HG03565 (cell line): ENCODE measurements around the gene ASXL2.

Experiments
- ATAC-seq: cut with Tn5 transposase; IDR thresholded peaks from one replicate; pipeline ENCODE4 v1.9.1; 2021; ENCODE audit warnings: mild to moderate bottlenecking, moderate library complexity; ENCODE audit not compliant: unreplicated experiment

The ASXL2 gene

DNA sequence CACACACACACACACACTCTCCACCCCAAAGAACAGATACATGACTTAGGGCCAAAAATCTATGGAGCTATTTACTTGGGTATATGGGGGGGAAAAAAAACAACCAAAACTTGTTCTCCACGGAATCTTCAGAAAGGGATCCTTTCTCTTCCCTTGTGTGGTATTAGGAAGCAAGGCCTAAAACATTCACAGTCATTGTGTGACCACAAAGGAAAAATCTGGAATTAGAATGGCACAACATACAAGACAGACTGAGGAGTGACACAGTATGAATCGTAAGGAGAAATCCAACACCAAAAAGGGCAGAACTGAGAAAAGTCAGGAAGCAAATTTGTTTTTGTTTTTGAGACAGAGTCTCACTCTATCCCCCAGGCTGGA lies 70.3 kb downstream of the ASXL2 start:
- no peak for ATAC-seq

- ATAC-seq, result no peak
These were observed 71.3 kb downstream of the ASXL2 start for GRCh38 chr2:25806941-25807340.

- no peak for ATAC-seq
These were observed 72.3 kb downstream of the ASXL2 start for GRCh38 chr2:25805987-25806386.

GRCh38 chr2:25804338-25804737 lies 73.9 kb downstream of the ASXL2 start:
- no peak for ATAC-seq

DNA sequence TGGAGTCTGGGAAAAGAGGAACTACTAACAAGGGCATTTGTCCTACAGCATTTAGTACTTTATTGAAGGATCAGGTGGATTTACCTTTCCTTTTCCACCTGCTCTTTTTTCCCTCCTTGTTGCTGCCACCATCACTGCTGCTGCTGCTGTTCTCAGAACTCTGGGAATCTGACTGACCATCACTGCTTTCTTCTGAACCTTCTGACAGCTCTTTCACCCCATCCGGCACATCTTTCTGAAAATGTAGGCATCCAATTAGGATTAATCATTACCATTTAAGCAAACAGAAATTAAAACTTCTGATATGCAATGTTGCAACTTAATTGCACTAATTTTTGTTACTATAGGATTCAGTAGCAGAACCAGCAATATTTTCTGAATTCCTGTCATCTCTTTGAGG lies 79.0 kb downstream of the ASXL2 start:
- ATAC-seq, result no peak

DNA sequence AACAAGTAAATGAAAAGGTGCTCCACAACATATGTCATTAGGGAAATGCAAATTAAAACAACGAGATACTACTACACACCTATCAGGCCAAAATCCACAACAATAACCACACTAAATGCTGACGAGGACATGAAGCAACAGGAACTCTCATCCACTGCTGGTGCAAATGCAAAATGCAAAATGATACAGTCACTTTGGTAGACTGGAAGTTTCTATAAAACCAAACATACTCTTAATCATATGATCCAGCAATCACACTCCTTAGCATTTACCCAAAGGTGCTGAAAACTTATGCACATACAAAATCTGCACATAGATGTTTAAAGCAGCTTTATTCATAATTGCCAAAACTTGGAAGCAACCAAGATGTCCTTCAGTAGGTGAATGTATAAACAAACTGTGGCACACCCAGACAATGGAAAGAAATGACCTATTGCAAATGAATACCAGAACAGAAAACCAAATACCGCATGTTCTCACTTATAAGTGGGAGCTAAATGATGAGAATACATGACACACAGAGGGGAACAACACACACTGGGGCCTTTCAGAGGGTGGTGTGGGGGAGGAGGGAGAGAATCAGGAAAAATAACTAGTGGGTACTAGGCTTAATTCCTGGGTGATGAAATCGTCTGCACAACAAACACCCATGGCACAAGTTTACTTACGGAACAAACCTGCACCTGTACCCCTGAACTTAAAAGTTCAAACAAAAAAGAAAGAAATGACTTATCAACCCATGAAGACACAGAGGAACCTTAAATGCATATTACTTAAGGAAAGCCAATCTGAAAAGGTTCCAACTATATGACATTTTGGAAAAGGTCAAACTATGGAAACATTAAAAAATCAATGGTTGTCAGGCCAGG lies 80.4 kb downstream of the ASXL2 start:
- ATAC-seq, result no peak

DNA sequence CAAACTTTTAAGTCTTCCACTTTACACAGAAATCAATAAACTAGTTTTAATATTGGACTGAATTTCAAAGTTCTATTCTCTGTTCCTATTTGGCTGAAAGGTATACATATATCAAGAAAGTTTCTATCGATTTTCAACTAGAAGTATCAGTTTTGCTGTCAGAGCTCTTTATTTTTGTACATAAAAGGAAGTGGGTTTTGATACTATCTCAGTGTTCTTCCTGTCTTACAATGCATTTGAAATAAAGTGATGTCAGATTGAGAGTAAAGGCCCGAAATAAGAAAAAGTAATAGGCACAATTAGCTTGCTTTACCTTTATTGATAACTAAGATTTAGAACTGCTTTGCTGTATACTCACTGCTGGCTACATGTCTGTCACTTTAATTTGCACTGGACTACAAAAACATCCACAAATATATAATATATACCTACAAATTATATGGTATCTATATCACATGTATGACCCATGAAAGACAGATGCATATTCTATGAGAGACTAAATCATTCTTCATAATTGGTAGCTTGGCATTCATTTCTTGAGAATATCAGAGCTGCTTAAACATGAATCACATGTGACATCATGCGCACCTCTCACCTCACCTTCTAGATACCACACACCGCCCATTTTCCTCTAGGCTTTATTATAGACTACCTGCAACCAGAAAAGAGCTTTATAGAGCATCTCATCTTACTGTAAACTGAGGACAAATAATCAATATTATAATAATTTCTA lies 83.6 kb downstream of the ASXL2 start:
- peak; percentile 70 for ATAC-seq

GRCh38 chr2:25790074-25790790 lies 88.1 kb downstream of the ASXL2 start:
- no peak for ATAC-seq

- ATAC-seq, result no peak
These were observed 89.8 kb downstream of the ASXL2 start for GRCh38 chr2:25788457-25788856.

DNA sequence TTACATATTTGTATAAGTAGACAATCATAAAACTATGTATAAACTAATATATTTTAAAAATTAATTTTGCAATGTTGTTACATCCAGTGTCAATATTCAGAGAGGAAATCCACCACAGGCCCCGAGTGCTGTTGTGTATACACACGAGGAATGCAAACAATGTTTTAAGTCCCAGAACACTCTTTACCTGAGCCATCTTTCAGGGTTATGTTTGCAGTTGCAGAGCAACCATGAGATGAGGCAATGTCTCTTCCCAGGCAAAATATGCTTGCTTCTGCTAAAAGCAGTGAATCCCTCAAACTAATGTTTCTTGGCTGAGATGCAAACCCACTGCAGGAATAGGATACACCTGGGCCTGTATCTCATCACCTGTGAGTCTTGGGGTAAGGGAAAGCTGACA lies 91.3 kb downstream of the ASXL2 start:
- no peak for ATAC-seq

DNA sequence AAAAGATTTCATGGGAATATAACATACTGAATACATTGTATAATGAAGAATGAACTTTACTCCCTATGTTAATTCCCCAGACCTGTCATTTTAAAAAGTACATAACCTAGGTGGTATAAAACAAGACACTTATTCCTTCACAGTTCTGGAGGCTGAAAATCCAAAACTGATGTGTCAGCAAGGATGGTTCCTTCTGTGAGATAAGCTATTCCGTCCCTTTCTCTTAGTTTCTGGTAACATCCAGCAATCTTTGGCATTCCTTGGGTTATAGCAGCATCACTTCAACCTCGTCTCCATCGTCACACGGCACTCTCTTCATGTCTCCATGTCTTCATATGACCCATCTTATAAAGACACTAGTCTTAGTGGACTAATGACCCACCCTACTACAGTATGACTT lies 93.9 kb downstream of the ASXL2 start:
- no peak for ATAC-seq

DNA sequence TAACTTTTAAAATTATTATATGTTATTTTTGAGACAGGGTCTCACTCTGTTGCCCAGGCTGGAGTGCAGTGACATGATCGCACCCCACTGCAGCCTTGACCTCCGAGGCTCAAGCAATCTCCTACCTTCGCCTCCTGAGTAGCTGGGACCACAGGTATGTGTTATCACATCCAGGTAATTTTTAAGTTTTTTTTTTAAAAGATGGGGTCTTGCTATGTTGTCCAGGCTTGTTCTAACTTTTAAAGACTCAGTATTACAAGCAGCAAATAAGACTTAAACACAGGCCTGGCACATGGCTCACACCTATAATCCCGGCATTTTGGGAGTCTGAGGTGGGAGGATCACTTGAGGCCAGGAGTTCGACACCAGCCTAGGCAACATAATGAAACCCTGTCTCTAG lies 101.2 kb downstream of the ASXL2 start:
- no peak for ATAC-seq

GRCh38 chr2:25772078-25772477 lies 106.2 kb downstream of the ASXL2 start:
- ATAC-seq, result no peak

DNA sequence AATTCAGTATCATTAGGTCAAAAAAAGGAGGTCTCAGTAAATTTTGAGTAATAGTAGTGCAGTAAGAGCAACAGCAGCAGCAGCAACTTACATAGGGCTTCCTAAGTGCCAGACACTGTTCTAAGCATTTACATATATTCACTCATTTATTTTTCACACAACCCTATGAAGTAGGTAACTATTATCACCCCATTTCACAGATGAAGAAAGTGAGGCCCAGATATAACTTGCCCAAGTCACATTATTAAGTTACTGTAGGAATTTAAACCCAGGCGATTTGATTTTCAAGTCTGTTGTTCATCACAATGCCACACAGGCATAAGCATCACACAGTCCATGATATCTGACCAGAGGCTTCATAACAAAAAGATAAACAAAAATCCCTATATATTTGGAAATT lies 114.7 kb downstream of the ASXL2 start:
- no peak for ATAC-seq

- no peak for ATAC-seq
These were observed 118.0 kb downstream of the ASXL2 start for GRCh38 chr2:25760297-25760696.

DNA sequence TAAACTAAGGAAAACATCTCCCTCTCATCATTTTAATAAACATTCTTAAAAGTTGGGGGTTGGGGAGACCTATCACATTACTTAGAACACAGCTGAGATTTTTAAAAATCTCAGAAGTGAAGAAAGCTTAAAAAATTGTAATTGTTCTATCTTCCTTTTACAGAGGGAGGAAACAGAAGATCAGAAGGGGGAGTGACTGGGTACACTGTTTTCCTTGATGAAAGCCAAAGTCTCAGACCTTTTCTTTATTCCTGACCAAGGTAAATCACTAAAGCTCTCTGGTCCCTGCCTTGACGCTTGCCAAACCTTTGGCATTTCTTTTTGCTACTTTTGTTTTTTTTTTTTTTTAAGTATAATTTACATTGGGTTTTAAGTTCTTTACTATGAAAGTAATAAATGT lies 119.9 kb downstream of the ASXL2 start:
- no peak for ATAC-seq

DNA sequence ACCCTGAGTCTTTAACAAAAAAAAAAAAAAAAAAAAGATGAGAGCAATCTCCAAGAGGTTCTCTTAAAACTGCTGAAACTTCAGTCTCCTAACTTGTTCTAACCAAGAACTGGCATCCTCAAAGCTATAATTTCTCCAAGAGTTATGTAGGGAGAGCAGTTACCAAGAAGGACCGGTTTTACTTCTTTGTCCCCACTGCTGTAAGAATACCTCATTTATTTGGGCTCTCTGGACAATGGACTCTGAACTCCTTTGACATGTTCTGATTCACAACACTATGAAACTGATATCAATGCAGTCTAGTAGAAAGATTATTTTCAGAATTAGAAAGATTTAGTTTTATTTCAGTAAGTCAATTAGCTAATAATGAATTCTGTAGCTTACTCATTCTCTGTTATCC lies 120.4 kb downstream of the ASXL2 start:
- no peak for ATAC-seq

- ATAC-seq, result no peak
These were observed 121.8 kb downstream of the ASXL2 start for GRCh38 chr2:25756536-25756935.

DNA sequence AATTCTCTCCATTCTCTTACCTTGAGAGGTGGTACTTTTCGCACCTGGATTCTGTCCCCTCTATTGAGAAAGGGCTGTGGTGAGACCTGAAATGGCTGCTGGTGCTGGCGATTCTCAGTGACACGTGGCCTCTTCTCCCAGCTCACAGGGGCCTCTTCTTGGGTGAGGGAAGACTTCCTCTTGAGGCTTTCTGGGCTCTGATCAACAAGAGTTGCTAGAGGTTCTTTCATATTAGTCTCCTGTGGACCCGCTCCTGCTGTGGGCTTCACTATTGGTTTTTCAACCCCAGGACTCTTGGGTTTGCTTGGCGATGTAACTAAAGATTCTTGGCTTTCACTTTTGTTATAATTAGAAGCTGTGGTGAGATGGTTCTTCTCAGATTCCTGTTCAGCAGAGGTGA lies 128.6 kb downstream of the ASXL2 start:
- no peak for ATAC-seq

- ATAC-seq, result no peak
These were observed 134.2 kb downstream of the ASXL2 start for GRCh38 chr2:25744055-25744454.

DNA sequence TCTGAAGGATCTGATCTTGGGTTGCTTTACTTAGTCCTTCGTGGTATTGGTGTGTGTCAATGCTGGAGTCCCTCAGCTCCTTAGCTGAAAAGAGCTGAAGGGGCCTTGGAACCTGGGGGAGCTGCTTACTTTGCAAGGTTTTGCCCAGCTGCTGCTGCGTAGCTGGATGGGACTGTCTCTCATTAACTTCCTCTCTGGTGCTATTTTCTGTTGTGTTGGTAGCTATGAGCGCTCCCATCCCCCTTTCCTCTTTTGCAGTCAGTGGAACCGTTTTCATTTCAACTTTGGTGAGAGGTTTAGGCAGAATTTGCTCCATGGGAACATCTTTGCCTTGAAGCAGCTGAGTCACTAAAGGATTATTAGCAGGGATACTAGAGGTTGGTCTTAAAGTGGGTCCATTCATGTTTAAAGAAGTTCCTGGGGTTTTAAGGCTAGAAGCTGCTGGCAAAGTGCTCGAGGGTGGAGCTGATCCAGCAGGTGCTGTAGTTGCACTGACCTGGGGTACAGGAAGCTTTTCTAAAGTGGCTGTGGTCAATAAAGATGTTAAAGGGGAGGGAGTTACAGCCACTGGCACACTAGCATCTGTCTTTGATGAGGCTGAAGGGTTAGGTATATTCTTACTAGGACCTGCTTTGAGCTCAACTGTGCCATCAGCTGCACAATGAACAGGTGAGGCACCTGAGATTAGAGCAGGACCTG lies 135.0 kb downstream of the ASXL2 start:
- no peak for ATAC-seq
